SK-N-SH (cell line): ENCODE results near the gene ZNRF1.

Experiments used
- RAD21 ChIP-seq: IDR thresholded peaks from 2 replicates; pipeline ENCODE4 v1.6.1; 2012; ENCODE audit warnings: mild to moderate bottlenecking, low read length
- RFX5 ChIP-seq: IDR thresholded peaks from 2 replicates; pipeline ENCODE4 v1.6.1; 2012; ENCODE audit warnings: mild to moderate bottlenecking, improper control_type of control experiment, low read length
- TF ChIP-seq, protein P1 (sequence below): fragments of 200-600 bp; sonication (generic); IDR thresholded peaks from 2 replicates; pipeline ENCODE4 v1.6.1; 2017; ENCODE audit warnings: antibody characterized with exemption, mild to moderate bottlenecking, moderate library complexity

GRCh38 chr16:75138636-75139035 is 139.8 kb downstream of the ZNRF1 start:
- TF ChIP-seq RFX5 (no peak), RAD21 (no peak)
- TF ChIP-seq, protein P1, sequence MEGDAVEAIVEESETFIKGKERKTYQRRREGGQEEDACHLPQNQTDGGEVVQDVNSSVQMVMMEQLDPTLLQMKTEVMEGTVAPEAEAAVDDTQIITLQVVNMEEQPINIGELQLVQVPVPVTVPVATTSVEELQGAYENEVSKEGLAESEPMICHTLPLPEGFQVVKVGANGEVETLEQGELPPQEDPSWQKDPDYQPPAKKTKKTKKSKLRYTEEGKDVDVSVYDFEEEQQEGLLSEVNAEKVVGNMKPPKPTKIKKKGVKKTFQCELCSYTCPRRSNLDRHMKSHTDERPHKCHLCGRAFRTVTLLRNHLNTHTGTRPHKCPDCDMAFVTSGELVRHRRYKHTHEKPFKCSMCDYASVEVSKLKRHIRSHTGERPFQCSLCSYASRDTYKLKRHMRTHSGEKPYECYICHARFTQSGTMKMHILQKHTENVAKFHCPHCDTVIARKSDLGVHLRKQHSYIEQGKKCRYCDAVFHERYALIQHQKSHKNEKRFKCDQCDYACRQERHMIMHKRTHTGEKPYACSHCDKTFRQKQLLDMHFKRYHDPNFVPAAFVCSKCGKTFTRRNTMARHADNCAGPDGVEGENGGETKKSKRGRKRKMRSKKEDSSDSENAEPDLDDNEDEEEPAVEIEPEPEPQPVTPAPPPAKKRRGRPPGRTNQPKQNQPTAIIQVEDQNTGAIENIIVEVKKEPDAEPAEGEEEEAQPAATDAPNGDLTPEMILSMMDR = no peak
